ENCODE results near the gene LRRC72.
"Not testable (repeated sequence)": the region's sequence is repeated elsewhere in the genome, so short reads cannot be mapped to it uniquely, and the experiment has no call there.

Gene LRRC72

DNA sequence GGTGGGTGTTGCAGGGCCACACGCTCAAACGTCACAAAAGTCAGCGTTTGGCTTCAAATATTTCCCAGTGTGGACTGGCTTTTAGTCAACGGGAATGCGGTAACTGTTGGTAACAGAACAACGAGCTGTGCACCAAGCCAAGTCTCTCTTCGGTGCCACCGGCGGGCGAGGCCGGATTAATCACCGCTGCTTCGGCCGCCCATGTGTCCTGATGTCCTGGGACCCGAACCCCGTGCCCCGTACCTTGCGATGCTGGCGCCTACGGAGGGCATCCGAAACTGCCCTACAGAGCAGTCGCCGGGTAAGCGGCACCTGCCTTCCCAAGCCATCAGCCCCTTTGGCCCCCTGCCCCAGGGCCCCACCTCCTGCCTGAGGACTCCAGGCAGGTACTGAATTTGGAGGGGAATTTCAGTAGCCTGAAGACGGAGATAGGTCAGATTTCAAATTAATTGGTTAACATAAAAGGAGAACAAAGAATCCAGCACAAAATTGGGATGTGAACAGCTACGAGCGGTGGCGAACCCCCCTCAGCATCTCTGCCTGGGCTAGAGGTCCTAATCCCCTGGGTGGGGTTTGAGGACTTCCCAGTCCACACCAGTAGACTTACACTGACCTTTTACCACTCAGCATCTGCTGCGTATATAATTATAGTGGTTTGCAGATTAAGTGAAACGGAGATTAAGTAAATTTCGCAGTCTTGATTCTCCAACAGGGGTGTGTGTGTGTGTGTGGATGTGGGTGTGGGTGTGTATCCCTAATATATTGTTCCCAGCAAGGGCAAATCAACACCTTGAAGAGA lies at the start of gene LRRC72:
LRRC72 (plus strand) TSS at position 84 of the 799 bp plus-strand sequence; CDS start at position 212, 128 bp downstream.
- no peak for DNase-seq

DNA sequence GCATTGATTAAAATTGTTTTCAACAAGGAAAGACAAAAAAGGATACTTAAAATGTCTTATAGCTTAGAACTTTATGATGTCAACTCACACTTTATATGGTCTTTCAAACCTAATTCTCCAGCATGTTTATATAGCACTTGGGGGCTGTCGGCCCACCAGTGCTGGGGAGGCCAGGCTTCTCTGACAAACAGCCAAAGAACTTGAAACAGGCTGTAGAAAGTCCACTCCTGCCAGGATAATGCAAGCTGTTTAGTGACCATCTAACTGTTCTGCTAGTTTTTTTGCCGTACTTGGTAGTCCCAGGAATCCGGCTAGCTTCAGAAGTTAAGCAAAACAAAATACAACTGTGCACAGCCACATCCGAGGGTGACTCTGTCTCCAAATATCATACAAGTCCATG lies 47.5 kb upstream of the LRRC72 start:
- DNase-seq: no peak

DNA sequence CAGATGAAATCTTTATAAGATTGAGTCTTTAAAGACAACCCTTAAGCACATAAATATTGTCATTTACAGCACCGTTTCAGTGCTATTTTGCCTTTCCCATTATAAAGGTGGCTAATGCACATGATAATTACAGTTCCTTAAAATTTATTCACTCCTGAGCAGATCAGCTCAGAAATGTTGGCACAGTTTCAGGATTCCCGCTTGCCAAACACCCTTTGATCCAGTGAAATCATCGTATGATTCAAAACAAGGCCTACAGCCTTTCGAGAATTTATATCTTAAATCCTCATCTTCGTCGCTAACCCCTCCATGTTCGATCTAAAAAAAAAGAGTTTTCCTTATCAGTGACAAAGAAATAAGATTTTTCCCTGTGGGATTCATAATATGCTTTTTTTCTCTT lies 47.0 kb upstream of the LRRC72 start:
- DNase-seq: no peak

DNA sequence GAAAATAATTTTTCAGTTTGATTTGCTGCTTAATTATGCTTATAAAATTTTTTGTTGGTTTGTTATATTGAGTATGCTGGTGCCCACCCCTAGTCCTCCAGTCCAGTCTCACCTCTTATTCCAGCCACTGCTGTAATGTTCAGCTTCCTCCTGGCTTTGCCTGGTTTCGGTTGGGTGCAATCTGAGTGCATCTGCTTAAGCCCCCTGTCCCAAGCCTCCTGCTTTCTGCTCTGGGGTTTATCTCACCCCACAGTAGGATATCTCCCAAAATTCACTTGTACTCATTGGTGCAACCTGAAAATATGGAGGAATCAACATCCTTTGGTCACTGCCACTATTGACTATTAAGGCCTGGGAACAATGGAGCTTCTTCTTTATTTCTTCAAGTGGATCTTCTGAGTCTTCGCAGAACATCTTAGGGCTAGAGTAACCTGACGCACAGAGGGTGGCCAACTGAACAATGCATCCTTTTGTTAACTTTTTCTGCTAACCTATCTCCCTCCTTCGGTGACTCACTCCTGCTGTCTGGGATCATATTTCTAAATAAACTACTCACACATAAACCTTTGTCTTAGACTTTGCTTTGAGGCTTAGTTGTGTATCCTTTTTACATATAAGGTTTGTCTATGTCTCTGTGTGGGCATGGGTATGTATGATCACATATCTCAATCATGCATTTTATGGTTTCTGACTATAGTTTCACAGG lies 42.0 kb upstream of the LRRC72 start:
- DNase-seq: no peak

DNA sequence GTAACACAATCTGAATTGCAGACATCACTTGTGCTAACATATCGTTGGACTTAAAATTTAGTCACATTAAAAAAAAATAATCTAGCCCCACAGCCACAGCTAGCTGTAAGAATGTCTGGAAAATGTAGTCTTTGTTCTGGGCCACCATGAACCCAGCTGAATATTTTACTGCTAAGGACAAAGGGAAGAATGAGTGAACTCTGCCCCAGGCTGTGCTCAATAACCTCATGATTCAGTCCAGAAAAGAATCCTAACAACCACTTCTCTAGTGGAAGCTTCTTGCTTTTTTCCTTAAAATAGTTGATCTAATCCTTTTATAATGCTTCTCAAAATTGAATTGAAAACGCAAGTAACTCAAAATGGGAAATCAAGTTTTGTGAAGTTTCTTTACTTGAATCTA lies 35.5 kb upstream of the LRRC72 start:
- no peak for DNase-seq

DNA sequence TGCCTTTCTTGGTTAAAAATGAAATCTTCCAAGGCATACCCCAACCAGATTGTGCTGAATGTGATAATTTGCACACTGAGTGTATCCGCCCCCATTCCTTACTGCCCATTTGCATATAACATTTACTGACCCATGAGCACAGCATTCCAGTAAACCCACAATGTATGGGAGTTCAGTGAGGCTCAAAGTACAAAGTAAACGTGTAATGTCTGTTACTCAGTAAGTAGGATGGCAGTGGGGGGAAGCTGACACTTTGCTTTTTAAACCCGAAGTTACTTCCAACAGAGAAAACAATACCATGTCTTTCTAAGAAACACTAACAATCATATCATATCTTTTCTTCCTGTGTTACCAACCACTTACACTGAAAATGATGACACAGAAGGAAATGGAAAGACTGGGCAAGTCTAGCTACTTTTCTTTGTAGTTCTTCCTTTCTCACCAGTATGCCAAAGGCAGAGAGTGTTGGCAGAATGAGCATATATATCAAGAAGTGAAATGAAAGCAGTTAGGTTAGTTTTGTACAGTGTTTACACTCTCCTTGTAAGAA lies 34.0 kb upstream of the LRRC72 start:
- no peak for DNase-seq

DNA sequence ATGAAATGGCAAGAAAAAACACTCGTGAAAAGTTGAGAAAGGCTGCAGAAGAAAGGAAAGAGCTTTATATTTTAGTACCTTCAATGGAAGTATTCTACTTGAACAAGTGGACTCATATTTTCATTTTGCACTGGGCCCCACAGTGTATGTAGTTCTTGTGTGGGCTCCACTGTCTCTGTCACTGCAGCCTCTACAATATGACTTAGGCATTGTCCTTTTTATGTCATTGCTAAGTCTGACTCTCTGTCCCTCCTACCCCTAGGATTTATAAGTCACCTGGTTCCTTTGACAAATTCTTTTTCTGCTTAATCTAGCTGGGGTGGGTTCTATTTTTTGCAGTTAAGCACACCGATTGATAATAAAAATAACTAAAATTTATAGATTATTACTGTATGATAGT lies 33.4 kb upstream of the LRRC72 start:
- no peak for DNase-seq

DNA sequence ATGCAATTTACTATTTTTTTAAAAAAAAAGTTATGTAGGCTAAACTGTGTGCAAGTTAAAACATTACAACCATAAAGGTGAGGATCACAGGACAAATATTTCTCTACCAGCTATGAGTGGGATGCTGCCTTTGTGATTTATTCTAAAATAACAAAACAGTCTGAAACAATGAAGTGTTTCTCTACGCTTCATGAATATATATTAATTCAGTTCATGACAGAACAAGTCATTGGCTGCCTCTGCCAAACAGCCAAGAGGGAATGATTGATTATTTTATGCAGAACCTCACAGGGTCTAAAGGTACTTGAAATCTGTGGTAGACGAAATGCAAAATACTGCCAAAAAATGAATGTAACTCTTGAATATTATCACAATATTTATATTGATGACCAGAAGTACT lies 32.1 kb upstream of the LRRC72 start:
- DNase-seq: no peak

DNA sequence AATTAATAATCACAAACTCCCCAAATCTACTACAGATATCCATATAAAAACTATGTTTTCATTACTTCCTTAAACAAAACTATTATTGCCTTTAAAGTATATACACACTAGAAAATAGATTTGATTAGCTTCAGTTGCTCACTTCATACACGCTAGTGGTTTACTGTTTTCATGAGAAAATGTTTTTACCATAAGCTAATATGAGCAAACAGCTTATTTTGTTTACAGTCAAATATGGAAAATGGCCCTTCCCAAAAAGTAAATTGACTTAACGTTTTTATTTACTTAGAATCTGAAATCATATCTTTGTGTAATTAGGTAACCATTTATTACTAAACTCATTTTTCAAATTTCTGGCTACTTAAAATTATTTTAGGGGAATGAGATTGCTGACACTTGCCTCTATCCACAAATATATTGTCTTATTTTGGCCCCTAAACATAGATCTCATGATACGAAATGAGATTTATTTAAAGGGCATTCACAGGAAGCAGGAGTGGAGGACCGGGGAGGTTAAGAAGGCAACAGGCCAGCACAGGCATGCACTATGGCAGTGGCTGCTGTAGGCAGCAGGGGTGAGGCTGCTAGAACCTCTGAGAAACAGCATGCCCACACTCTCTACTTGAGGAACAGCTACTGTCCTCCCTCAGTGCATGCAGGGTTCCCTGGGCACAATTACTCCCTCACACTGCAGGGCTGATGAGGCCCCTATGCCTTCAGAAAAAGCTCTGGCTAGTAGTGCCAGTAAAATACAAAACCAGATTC lies 31.5 kb upstream of the LRRC72 start:
- DNase-seq: no peak

DNA sequence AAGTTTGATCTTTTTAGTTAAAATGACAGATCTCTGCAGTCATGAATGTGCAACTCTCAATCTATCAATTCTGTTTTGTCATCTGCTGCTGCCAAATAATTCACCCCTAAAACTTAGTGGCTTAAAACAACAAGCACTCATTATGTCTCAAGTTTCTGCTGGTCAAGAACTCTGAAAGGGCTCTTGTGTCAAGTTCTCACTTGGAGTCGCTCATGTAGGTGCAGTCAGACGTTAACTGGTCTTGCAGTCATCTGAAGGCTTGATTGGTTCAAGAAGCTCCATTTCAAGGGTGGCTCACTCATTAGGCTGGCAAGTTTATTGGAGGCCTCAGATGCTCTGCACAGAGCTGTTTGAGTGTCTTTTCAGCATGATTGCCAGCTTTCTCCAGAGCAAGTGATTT lies 28.5 kb upstream of the LRRC72 start:
- no peak for DNase-seq

DNA sequence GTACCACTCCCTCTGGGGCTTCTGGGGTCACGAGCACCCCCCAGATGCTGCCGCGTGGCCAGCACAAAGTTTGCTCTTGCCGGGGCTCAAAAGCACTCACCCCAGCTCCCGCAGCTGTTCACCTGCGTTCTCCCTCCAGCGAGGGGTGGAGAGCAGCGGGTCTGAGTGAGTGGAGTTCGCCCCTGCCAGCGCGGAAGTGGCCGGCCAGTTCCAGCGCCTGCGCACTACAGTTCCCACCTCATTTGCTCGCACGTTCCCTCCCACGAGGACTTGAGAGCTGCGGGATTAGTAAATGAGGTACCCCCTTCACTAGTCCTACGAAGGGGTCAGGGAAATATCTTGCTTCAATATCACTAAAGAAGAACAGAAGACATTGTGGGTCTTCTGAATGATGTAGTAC lies 24.3 kb upstream of the LRRC72 start:
- DNase-seq: no peak

DNA sequence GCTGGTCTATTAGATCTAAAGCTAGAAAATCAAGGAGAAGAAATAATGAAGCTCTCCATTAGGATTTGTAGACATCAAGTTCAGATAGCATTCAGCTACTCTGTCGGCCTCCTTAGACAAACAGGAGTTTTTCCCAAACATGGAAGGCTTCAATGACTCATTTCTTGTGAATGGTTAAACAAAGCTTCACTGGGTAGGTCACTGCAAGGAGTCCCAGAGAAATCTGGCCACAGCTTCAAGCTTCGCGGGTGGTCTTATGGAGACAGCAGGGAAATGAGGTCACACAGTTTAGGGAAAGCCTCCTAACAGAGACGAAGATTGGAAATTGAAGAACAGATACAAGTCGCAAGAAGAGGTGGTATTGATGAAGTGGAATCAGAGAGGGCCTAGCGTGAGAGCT lies 22.6 kb upstream of the LRRC72 start:
- no peak for DNase-seq

DNA sequence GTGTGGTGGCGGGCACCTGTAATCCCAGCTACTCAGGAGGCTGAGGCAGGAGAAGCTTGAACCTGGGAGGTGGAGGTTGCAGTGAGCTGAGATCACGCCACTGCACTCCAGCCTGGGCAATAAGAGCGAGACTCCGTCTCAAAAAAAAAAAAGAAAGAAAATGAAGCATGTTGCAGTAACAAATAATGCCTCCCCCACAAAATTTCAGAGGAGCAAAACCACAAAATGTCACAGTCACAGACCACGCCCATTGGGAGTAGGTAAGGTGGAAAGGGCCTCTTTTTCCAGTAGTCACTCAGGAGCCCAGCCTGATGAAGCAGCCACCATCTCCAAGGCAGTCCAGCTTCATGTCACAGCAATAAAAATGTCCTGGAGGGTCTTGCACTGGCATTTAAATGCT lies 20.2 kb upstream of the LRRC72 start:
- DNase-seq: not testable (repeated sequence)

DNA sequence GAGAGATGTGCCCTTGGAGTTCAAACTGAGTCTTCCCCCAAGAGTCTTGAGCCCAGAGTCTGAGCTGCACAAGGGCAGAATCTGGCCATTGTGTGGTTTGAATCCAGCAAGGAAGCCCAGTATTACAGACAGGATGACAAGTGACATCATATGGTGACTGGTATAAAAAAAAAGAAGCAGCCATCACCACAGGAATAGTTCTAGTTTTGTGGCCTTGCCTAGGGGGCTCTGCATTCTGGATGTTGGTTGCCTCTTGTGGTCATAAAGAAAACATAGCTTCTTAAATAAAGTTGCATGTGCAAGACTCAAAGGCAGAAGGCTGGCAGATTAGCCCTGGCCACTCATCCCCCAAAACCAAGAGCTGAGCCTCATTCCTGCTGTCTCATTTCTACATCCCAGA lies 16.8 kb upstream of the LRRC72 start:
- DNase-seq: no peak

DNA sequence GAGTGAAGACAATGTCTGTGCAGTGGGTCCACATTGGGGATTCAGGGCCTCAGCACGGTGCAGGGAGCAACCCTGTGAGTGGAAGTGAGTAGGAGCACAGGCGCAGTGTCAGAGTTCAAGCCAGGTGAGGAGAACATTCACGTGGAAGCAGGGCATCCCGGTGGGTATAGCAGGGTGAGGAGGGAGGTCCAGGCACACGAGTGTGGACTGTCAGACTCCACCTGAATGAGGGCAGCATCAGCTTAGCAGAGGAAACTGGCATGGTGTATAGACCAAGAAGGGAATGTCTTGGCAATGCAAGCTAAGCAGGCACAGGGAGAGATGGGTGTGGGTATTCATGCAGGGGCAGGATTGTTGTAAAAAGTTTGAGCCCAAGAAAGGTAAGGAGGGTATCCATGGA lies 15.3 kb upstream of the LRRC72 start:
- no peak for DNase-seq

DNA sequence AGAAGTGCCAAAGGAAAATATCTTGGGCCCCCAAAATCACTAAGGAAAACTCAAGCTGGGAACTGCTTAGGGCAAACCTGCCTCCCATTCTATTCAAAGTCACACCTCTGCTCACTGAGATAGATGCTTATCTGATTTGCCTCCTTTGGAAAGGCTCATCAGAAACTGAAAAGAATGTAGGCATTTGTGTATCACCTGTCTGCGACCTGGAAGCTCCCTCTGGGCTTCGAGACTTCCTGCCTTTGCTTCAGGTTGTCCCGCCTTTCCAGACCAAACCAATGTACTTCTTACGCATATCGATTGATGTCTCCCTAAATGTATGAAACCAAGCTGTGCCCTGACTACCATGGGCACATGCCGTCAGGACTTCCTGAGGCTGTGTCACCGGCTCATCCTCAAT lies 14.5 kb upstream of the LRRC72 start:
- DNase-seq: no peak

DNA sequence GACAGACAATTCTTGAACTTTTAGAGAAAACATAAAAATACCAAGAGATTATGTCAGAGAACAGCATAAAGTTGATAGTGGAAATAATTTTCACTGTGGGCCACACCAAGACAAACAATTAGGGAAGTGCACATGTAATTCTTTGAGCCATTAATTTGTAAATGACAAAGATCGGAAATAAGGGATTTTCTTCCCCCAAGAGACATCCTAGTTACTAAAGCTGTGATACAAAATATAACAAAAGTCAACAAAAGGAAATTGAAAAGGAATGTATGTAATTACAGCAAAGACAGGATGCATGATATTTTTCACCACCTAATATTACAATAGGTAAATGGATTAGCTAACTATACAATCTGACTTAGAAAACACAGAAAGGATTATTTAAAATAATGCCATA lies 12.4 kb upstream of the LRRC72 start:
- no peak for DNase-seq

DNA sequence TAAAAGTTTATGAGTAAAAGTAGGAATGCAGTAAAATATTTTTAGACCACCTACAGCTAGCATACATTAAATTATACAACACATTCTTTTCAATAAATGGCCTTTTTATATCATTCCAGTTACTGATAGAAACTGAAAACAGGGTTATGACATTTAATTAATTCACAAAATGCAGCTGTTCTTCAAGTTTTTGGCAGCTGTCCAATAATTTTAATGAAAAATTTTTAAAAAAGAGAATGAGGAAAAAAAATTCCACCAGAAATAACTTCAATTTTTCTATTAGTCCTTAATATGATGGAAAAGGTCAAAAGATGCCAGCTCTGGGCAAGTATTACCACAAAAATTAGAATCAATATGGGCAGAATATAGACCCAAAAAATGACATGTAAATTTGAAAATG lies 11.9 kb upstream of the LRRC72 start:
- DNase-seq: no peak

DNA sequence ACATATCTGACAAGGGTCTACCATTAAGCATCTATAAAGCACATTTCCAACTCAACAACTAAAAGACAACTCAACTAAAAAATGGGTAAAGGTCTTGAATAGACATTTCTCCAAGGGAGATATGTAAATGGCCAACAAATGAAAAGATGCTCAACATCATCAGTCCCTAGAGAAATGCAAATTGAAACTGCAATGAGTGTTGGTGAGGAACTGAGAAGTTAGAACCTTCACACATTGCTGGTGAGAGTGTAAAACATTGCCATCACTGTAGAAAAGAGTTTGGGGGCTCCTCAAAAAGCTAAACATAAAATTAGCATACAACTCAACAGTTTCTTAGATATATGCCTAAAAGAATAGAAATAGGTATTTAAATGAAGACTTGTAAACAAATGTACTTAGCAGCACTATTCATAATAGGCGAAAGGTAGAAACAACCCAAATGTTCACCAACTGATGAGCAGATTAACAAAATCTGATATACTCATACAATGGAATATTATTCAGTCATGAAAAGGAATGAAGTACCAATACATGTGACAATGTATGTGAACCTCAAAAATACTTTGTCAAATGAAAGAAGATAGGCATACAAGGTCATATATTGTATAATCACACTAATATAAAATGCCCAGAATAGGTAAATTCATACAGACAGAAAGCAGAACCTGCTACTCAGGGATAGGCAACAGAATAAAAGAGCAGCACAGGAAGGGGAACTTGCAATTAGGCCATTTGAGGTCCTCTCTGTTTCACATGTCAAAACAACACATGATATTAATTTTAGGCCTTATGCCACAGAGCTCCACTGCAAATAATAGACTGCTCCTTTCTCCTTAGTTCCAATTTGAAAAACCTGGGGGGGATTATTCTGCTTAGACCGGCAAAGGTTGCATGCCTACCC lies 10.6 kb upstream of the LRRC72 start:
- DNase-seq: no peak

DNA sequence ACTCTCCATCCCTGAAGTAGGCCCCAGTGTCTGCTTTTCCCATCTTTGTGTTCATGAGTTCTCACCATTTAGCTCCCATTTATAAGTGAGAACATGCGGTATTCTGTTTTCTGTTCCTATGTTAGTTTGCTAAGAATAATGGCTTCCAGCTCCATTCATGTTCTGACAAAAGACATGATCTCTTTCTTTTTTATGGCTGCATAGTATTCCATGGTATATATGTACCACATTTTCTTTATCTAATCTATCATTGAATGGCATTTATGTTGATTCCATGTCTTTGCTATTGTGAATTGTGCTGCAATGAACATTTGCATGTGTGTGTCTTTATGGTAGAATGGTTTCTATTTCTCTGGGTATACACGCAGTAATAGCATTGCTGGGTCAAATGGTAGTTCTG lies 6.6 kb upstream of the LRRC72 start:
- not testable (repeated sequence) for DNase-seq

DNA sequence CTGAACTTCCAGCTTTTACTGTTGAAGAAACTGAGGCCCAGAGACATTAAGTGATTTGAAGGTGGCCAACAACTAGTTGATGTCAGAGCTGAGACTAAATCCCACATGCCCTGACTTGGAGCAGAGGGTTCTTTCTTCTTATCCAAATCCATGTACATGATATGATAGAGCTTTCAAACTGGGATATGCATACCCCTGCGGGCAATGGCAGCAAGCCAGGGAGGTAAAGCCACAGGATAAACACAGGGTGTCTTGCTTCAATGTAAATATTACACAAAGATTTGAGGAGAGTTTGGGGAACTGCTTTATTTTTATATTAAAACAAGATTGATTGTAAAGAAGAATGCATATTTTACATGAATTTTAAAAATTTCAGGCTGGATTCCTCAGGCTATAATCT lies 2.3 kb upstream of the LRRC72 start:
- DNase-seq: no peak

DNA sequence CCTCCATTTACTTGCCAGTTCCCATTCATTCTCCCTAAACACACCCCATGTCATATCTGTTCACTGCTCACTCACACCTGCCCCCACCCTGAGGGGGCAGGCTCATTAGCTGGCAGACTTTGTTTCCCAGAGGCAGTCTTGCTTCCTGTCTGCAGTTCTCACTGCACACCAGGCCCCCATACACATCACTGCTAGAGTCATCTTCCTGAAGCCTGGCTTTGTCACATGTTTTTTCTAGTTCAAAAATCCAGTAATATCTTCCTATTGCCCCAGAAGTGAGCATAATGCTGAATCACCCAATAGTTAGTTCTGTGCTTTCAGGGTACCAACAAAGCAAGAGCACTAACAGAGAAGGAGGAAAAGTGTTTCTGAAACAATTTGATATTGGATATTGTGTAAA lies 1.9 kb downstream of the LRRC72 start:
- no peak for DNase-seq

DNA sequence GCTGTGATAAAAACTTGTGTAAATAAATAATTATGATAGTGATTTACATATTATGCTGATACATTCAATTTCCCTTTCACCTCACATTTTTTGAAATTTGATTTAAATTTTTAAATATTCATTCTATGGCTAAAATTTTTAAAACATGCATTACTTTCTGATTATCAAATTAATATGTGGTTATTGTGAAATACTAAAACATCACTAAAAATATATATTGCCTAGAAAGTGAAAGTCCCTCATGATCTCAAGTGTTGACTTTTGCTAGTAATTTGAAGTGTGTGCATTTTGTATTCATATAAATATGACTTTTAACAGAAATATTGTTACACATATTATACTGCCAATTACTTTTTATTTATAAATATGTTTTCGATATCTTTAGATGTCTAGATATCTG lies 3.1 kb downstream of the LRRC72 start:
- DNase-seq: no peak

All from CD4-positive, alpha-beta T cell treated with Interleukin-21 for 1 hour (primary cell).